Endothelial cell of coronary artery (primary cell): ENCODE data around the gene FBXL22. TPM values are rescaled to one million over a fixed set of nuclear protein-coding genes. Genes with fewer than 3 reads are reported as not detected.

Experiments
- total RNA-seq: library from RNA; depleted of rRNA; stranded (reverse); fragments of >200 nt; gene quantifications from 2 replicates; pipeline ENCODE4 v1.2.3, GENCODE V29; 2014

Gene FBXL22, protein sequence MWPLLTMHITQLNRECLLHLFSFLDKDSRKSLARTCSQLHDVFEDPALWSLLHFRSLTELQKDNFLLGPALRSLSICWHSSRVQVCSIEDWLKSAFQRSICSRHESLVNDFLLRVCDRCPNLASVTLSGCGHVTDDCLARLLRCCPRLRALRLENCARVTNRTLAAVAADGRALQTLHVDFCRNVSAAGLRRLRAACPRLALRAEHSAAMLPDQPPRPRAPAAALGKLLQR
- under 0.01 TPM in 2 replicates for total RNA-seq

DNA sequence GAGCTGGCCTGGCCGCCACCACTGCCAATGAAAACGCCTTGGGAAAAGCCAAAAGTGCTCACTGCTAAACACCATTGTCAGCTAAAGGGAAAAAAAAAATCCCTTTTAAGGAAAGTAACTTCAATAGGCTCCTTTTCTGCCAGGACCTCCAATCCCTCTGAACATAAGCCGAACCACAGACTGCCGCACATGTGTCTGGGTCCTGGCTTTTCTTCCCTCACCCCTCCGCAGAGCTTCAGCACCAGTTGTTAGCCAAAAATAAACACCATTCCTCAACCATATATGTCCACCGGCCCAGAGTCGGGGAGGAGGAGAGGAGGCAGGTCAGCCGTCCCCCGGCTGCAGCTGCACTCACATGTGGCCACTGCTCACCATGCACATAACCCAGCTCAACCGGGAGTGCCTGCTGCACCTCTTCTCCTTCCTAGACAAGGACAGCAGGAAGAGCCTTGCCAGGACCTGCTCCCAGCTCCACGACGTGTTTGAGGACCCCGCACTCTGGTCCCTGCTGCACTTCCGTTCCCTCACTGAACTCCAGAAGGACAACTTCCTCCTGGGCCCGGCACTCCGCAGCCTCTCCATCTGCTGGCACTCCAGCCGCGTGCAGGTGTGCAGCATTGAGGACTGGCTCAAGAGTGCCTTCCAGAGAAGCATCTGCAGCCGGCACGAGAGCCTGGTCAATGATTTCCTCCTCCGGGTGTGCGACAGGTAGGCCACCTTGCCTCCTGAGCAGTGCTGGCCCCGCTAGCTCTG, at the start of gene FBXL22:
FBXL22 (plus strand) TSS at position 350 of the 753 bp plus-strand sequence; CDS start at position 356, 6 bp downstream.

Other genes with a start within 250 kb of the FBXL22 start
- 0.90 and 4.0 TPM in 2 replicates for gene CA12, start 215.5 kb upstream of the FBXL22 start, total RNA-seq
- 35.3 and 41.9 TPM in 2 replicates for gene USP3, start 92.8 kb upstream of the FBXL22 start, total RNA-seq
- 91.6 and 127 TPM in 2 replicates for gene HERC1, start 236.6 kb downstream of the FBXL22 start, total RNA-seq